Upper lobe of right lung (tissue), 1 donor: ENCODE data around the gene HPS1. TPM values are rescaled to one million over a fixed set of nuclear protein-coding genes. Genes with fewer than 3 reads are reported as not detected.

Source experiments
- ATAC-seq: fragments of 200-7000 bp; cut with Tn5 transposase; one replicate; pipeline ENCODE4 v1.9.1; 2020; ENCODE audit warnings: mild to moderate bottlenecking, moderate library complexity
- DNase-seq: peaks from one replicate; pipeline ENCODE4 v3.0.0-alpha.2; 2020
- H3K27ac ChIP-seq: fragments of 200-600 bp; one replicate; pipeline ENCODE4 v1.8.0; 2022
- H3K27me3 ChIP-seq: fragments of 200-600 bp; one replicate; pipeline ENCODE4 v1.8.0; 2022; ENCODE audit warnings: mild to moderate bottlenecking
- H3K36me3 ChIP-seq: fragments of 200-600 bp; one replicate; pipeline ENCODE4 v1.8.0; 2022
- H3K4me1 ChIP-seq: fragments of 200-600 bp; one replicate; pipeline ENCODE4 v1.8.0; 2022
- H3K4me3 ChIP-seq: fragments of 200-600 bp; one replicate; pipeline ENCODE4 v1.8.0; 2022; ENCODE audit warnings: mild to moderate bottlenecking
- H3K9me3 ChIP-seq: fragments of 200-600 bp; one replicate; pipeline ENCODE4 v1.8.0; 2022
- intact Hi-C: fragments of 100-400 bp; cut with DNase I; formaldehyde crosslinking; loops from one replicate; pipeline ENCODE4 v1.11.0; 2022
- long read RNA-seq: library from polyadenylated mRNA; unstranded; transcript quantifications from one replicate; pipeline ENCODE4 v2.0.0, GENCODE V29; 2021
- total RNA-seq: library from RNA; stranded (reverse); fragmentation: NEBNext Ultra II Directional; extraction: Animal tissue kit (Norgen Biotek cat#: 25700); gene quantifications from one replicate; pipeline ENCODE4 v1.2.1, GENCODE V29; 2021
- TF ChIP-seq, protein P1 (sequence below): fragments of 200-600 bp; IDR thresholded peaks from one replicate; pipeline ENCODE4 v1.8.0; 2022; ENCODE audit warnings: antibody characterized with exemption
- donor health status: DM: no; HTN: yes; CAD: no; lungs with severe emphysema.

HPS1 gene
- total RNA-seq: 77.7 TPM
- long read RNA-seq, transcript HPS1-201 (20 exons, 3,703 nt): major isoform, 27 of 165 reads
- long read RNA-seq, transcript HPS1-207 (4 exons, 922 nt): minor isoform, 7 of 165 reads
- long read RNA-seq, partial matches to known transcripts: 59 of 165 reads
- long read RNA-seq, other reads (novel, unspliced or antisense): 65 of 165 reads

GRCh38 chr10:98446661-98447221 is at the start of gene HPS1:
TSS of gene HPS1 (minus strand) at chr10:98446935. CDS start at chr10:98443240, 3,695 bp downstream.
- intact Hi-C loops: no loop called here
- DNase-seq (peak; percentile 94), ATAC-seq (peak; percentile 95)
- Histone ChIP-seq H3K27ac (peak within 1 kb of the TSS; percentile 91), H3K27me3 (no peaks in the 10 kb centered on the region), H3K9me3 (no peaks in the 10 kb centered on the region), H3K4me1 (no peaks in the 10 kb centered on the region), H3K36me3 (peaks cover 27% of the 10 kb centered on the region), H3K4me3 (peak within 1 kb of the TSS; percentile 91)
- TF ChIP-seq, protein P1, sequence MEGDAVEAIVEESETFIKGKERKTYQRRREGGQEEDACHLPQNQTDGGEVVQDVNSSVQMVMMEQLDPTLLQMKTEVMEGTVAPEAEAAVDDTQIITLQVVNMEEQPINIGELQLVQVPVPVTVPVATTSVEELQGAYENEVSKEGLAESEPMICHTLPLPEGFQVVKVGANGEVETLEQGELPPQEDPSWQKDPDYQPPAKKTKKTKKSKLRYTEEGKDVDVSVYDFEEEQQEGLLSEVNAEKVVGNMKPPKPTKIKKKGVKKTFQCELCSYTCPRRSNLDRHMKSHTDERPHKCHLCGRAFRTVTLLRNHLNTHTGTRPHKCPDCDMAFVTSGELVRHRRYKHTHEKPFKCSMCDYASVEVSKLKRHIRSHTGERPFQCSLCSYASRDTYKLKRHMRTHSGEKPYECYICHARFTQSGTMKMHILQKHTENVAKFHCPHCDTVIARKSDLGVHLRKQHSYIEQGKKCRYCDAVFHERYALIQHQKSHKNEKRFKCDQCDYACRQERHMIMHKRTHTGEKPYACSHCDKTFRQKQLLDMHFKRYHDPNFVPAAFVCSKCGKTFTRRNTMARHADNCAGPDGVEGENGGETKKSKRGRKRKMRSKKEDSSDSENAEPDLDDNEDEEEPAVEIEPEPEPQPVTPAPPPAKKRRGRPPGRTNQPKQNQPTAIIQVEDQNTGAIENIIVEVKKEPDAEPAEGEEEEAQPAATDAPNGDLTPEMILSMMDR: no peak

GRCh38 chr10:98492763-98493162 is 46.0 kb upstream of the HPS1 start:
- Histone ChIP-seq H3K27ac (no peak overlapping the region), H3K4me1 (no peaks in the 10 kb centered on the region), H3K9me3 (peaks cover 10% of the 10 kb centered on the region), H3K36me3 (no peaks in the 10 kb centered on the region), H3K27me3 (no peaks in the 10 kb centered on the region), H3K4me3 (no peak overlapping the region)
- ATAC-seq (no peak), DNase-seq (no peak)
- intact Hi-C loops: no loop called here
- TF ChIP-seq, protein P1: no peak

- Histone ChIP-seq H3K4me3 (no peak overlapping the region), H3K4me1 (no peaks in the 10 kb centered on the region), H3K36me3 (no peaks in the 10 kb centered on the region), H3K27ac (no peak overlapping the region), H3K27me3 (no peaks in the 10 kb centered on the region), H3K9me3 (no peaks in the 10 kb centered on the region)
- intact Hi-C loops: no loop called here
- ATAC-seq (no peak), DNase-seq (no peak)
- TF ChIP-seq, protein P1: no peak
Measured at GRCh38 chr10:98489561-98490481, 43.1 kb upstream of the HPS1 start.

DNA sequence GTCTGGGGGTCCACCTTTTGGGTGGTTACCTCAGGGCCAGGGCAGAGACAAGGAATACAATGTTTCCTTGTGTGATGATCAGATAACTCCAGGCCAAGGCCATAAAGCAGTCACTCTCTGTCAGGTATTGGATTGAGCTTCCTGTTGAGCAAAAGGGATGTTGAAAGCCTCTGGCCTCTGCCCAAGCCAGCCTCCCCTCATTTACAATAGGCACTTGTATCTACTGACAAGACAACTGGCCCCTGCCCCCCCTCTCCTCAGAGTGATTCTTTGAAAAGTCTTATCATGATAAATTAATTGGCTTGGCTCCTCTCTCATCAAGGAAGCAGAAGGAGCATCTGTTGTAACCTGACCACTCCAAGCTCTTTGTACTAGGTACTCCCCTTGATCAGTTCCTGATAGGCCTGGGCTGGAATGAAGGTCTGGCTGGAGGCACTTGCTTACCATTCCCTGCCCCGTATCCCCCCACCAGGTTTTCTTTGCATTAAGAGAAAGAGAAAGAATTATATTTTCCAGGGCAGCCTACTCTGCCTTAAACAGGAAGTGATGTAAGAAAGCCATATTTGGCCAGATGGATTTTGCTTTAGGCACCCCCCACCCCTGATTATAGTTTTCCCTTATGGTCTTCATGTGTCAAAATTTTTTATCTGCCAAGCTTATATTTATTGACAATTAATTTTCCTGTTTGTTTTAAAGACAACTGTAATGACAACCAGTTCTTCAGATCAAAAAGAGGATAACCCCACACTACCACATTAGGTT is 42.1 kb upstream of the HPS1 start:
- no peaks in the 10 kb centered on the region for H3K27me3 ChIP-seq
- DNase-seq (no peak), ATAC-seq (no peak)
- TF ChIP-seq, protein P1: no peak
- no peak overlapping the region for H3K27ac ChIP-seq
- H3K9me3 ChIP-seq: no peaks in the 10 kb centered on the region
- no peaks in the 10 kb centered on the region for H3K36me3 ChIP-seq
- no peak overlapping the region for H3K4me3 ChIP-seq
- intact Hi-C loops: no loop called here
- H3K4me1 ChIP-seq: no peaks in the 10 kb centered on the region

DNA sequence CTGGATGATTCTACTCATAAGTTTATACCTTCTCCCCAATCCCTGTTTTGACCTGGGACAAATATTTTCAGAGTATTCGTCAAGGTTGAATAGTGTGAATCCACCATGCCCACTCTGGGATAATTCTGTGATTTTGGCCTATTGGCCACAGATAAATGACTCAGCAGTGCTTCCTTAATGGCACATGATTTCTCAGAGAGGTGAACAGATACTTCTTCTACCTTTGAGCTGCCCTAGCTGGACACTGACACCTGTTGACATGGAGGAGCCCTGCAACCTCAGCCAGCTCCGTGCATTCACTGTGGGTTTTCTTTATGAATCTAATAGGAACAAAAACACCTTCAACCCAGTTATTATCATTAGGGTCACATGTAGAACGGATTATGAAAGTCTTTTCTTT is 40.9 kb upstream of the HPS1 start:
- Histone ChIP-seq H3K36me3 (no peaks in the 10 kb centered on the region), H3K4me3 (no peak overlapping the region), H3K4me1 (no peaks in the 10 kb centered on the region), H3K9me3 (no peaks in the 10 kb centered on the region), H3K27me3 (no peaks in the 10 kb centered on the region), H3K27ac (no peak overlapping the region)
- DNase-seq (no peak), ATAC-seq (no peak)
- TF ChIP-seq, protein P1: no peak
- intact Hi-C loops: no loop called here
